HUES48 (cell line): ENCODE measurements around the gene SEPTIN5.

Experiments
- H3K27ac ChIP-seq: one replicate; pipeline ENCODE4 v1.7.0; 2013; ENCODE audit warnings: low read depth, low read length, inconsistent platforms
- H3K27me3 ChIP-seq: 2 replicates; pipeline ENCODE4 v1.6.1; 2013; ENCODE audit warnings: mild to moderate bottlenecking, low read length; ENCODE audit not compliant: control insufficient read depth, insufficient read depth
- H3K36me3 ChIP-seq: 2 replicates; pipeline ENCODE4 v1.6.1; 2013; ENCODE audit warnings: low read length; ENCODE audit not compliant: control insufficient read depth, insufficient read depth
- H3K4me1 ChIP-seq: 2 replicates; pipeline ENCODE4 v1.6.1; 2013; ENCODE audit warnings: mild to moderate bottlenecking, low read length; ENCODE audit not compliant: control insufficient read depth, insufficient read depth
- H3K4me3 ChIP-seq: 2 replicates; pipeline ENCODE4 v1.5.1; 2013; ENCODE audit warnings: mild to moderate bottlenecking, low read depth, low read length
- H3K9ac ChIP-seq: 2 replicates; pipeline ENCODE4 v1.6.1; 2013; ENCODE audit warnings: mild to moderate bottlenecking, low read depth, low read length, moderate library complexity
- H3K9me3 ChIP-seq: 2 replicates; pipeline ENCODE4 v1.6.1; 2013; ENCODE audit warnings: low read length; ENCODE audit not compliant: control insufficient read depth, insufficient read depth

Gene SEPTIN5

GRCh38 chr22:19681863-19682245 lies 32.4 kb upstream of the SEPTIN5 start:
- Histone ChIP-seq H3K4me1 (peaks cover 3% of the 10 kb centered on the region; the same call in 1 of the 2 replicates), H3K9me3 (no peaks in the 10 kb centered on the region), H3K27me3 (no peaks in the 10 kb centered on the region; the same call in 1 of the 2 replicates), H3K4me3 (no peak overlapping the region), H3K27ac (no peak overlapping the region), H3K36me3 (no peaks in the 10 kb centered on the region), H3K9ac (no peak overlapping the region)

- no peaks in the 10 kb centered on the region for H3K27me3 ChIP-seq
- H3K9ac ChIP-seq = no peak overlapping the region
- H3K36me3 ChIP-seq = no peaks in the 10 kb centered on the region
- no peaks in the 10 kb centered on the region for H3K9me3 ChIP-seq
- no peak overlapping the region for H3K27ac ChIP-seq
- no peak overlapping the region for H3K4me3 ChIP-seq
- peaks cover 10% of the 10 kb centered on the region for H3K4me1 ChIP-seq
These were observed 27.4 kb upstream of the SEPTIN5 start for GRCh38 chr22:19686946-19687345.

GRCh38 chr22:19687561-19688300 lies 26.6 kb upstream of the SEPTIN5 start:
- Histone ChIP-seq H3K4me3 (no peak overlapping the region), H3K9me3 (no peaks in the 10 kb centered on the region), H3K4me1 (peaks cover 14% of the 10 kb centered on the region), H3K27me3 (no peaks in the 10 kb centered on the region), H3K27ac (no peak overlapping the region), H3K36me3 (no peaks in the 10 kb centered on the region), H3K9ac (no peak overlapping the region)

GRCh38 chr22:19688301-19689290 lies 25.7 kb upstream of the SEPTIN5 start:
- Histone ChIP-seq H3K9ac (no peak overlapping the region), H3K9me3 (no peaks in the 10 kb centered on the region), H3K4me1 (peaks cover 14% of the 10 kb centered on the region), H3K27me3 (no peaks in the 10 kb centered on the region), H3K4me3 (no peak overlapping the region), H3K36me3 (no peaks in the 10 kb centered on the region), H3K27ac (no peak overlapping the region)

- H3K27me3 ChIP-seq = no peaks in the 10 kb centered on the region
- H3K27ac ChIP-seq = no peak overlapping the region
- no peak overlapping the region for H3K4me3 ChIP-seq
- H3K9ac ChIP-seq = no peak overlapping the region
- H3K4me1 ChIP-seq = peaks cover 14% of the 10 kb centered on the region
- H3K9me3 ChIP-seq = no peaks in the 10 kb centered on the region
- no peaks in the 10 kb centered on the region for H3K36me3 ChIP-seq
These were observed 24.9 kb upstream of the SEPTIN5 start for GRCh38 chr22:19689408-19689807.

- no peak overlapping the region for H3K4me3 ChIP-seq
- H3K4me1 ChIP-seq = peaks cover 14% of the 10 kb centered on the region
- H3K9ac ChIP-seq = no peak overlapping the region
- no peaks in the 10 kb centered on the region for H3K36me3 ChIP-seq
- H3K27ac ChIP-seq = peak overlapping the region; percentile 25
- H3K9me3 ChIP-seq = no peaks in the 10 kb centered on the region
- no peaks in the 10 kb centered on the region for H3K27me3 ChIP-seq
These were observed 23.1 kb upstream of the SEPTIN5 start for GRCh38 chr22:19691007-19691720.

- Histone ChIP-seq H3K36me3 (no peaks in the 10 kb centered on the region), H3K27me3 (no peaks in the 10 kb centered on the region), H3K4me3 (no peak overlapping the region), H3K9ac (no peak overlapping the region), H3K27ac (peak overlapping the region; percentile 25), H3K9me3 (no peaks in the 10 kb centered on the region), H3K4me1 (peaks cover 14% of the 10 kb centered on the region)
These were observed 22.5 kb upstream of the SEPTIN5 start for GRCh38 chr22:19691721-19692341.

- no peak overlapping the region for H3K27ac ChIP-seq
- H3K4me3 ChIP-seq = no peak overlapping the region
- H3K36me3 ChIP-seq = no peaks in the 10 kb centered on the region
- peaks cover 14% of the 10 kb centered on the region for H3K4me1 ChIP-seq
- no peaks in the 10 kb centered on the region for H3K27me3 ChIP-seq
- no peaks in the 10 kb centered on the region for H3K9me3 ChIP-seq
- H3K9ac ChIP-seq = no peak overlapping the region
These were observed 20.7 kb upstream of the SEPTIN5 start for GRCh38 chr22:19693581-19693980.

GRCh38 chr22:19693981-19694670 lies 20.2 kb upstream of the SEPTIN5 start:
- no peaks in the 10 kb centered on the region for H3K9me3 ChIP-seq
- no peak overlapping the region for H3K27ac ChIP-seq
- H3K36me3 ChIP-seq = no peaks in the 10 kb centered on the region
- H3K27me3 ChIP-seq = no peaks in the 10 kb centered on the region
- peaks cover 14% of the 10 kb centered on the region for H3K4me1 ChIP-seq
- no peak overlapping the region for H3K4me3 ChIP-seq
- H3K9ac ChIP-seq = no peak overlapping the region

- Histone ChIP-seq H3K27me3 (no peaks in the 10 kb centered on the region), H3K36me3 (no peaks in the 10 kb centered on the region), H3K27ac (no peak overlapping the region), H3K4me3 (no peak overlapping the region), H3K4me1 (peaks cover 14% of the 10 kb centered on the region), H3K9me3 (no peaks in the 10 kb centered on the region), H3K9ac (no peak overlapping the region)
These were observed 19.6 kb upstream of the SEPTIN5 start for GRCh38 chr22:19694696-19695095.
